Ramos (cell line): ENCODE measurements around the gene OR52E1.

Source experiments
- in situ Hi-C: fragments of 300-500 bp; cut with MboI; formaldehyde crosslinking; loops from one replicate; pipeline ENCODE4 v1.14.3; 2022; ENCODE audit warnings: low sequenced_read_pairs; ENCODE audit not compliant: unreplicated experiment

Gene OR52E1

DNA sequence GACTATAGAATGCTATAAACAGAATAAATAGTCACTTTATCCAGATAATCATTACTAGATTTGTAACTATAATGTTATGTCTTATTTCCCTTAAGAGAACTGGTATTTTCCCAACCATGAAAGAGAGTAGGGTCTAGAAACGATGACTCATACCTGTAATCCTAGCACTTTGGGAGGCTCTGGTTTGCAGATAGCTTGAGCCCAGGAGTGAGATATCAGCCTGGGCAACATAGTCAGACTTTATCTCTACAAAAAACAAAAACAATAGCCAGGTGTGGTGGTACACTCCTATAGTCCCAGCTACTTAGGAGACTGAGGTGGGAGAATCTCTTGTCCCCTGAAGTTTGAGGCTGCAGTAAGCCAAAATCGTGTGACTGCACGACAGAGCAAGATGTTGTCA, 37.9 kb downstream of the OR52E1 start:
- in situ Hi-C loops, result no loop called here

DNA sequence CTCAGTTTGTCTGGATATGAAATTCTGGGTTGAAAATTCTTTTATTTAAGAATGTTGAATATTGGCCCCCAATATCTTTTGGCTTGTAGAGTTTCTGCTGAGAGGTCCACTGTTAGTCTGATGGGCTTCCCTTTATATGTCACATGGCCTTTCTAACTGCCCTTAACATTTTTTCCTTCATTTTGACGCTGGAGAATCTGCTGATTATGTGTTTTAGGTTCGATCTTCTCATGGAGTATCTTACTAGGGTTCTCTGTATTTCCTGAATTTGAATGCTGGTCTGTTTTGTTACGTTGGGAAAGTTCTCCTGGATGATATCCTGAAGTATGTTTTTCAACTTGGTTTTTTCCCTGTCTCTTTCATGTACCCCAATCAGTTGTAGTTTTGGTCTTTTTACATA, 46.0 kb downstream of the OR52E1 start:
- in situ Hi-C loops, result no loop called here

DNA sequence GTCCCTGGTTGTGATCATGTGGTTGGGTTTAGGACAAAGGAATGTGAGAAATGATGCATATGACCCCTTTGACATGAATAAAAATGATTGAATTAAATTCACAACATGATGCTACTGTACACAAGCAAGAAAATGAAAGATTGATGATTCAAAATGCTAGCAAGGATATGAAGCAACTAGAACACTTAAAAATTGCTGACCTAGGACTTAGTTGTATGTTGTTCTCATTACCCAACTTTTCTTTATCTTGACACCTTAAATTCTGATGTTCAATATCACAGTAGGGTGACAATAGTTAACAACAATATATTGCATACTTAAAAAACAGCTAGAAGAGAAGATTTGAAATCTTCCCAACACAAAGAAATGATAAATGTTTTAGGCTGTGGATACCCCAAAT, 48.2 kb downstream of the OR52E1 start:
- in situ Hi-C loops, result no loop called here

DNA sequence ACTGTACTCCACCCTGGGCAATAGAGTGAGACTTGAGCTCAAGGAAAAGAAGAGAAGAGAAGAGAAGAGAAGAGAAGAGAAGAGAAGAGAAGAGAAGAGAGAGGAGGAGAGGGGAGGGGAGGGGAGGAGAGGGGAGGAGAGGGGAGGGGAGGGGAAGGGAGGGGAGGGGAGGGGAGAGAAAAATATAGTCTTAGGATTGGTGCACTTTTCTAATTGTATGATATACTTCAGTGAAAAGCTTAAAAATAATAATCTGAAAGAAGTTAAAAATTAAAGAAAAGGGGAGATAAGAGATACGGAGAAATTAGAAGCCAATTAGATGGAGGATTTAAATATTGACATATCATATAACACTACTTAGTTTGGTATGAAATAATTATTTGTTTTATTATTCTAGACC, 49.5 kb downstream of the OR52E1 start:
- in situ Hi-C loops, result no loop called here
